SK-N-SH treated with all-trans-retinoic acid at 6 μM for 48 hours (cell line): ENCODE results near the gene PRDM5.

Experiments used
- ATAC-seq: fragments of 200-7000 bp; cut with Tn5 transposase; 3 replicates; pipeline ENCODE4 v1.9.1; 2020; ENCODE audit warnings: mild to moderate bottlenecking, moderate library complexity
- ARNTL ChIP-seq: fragments of 450-650 bp; formaldehyde crosslinking; IDR thresholded peaks from 2 replicates; pipeline ENCODE4 v1.5.0; 2020; ENCODE audit warnings: low read depth, mild to moderate bottlenecking, moderate library complexity, borderline replicate concordance
- BACH2 ChIP-seq: fragments of 250-450 bp; sonication (Bioruptor Pico); IDR thresholded peaks from 2 replicates; pipeline ENCODE4 v1.9.0; 2021; ENCODE audit warnings: mild to moderate bottlenecking, borderline replicate concordance
- CSDC2 ChIP-seq: fragments of 250-450 bp; sonication (Bioruptor Pico); IDR thresholded peaks from 2 replicates; pipeline ENCODE4 v1.5.0; 2020; ENCODE audit warnings: mild to moderate bottlenecking, moderate library complexity
- ESRRG ChIP-seq: fragments of 250-450 bp; sonication (Bioruptor Pico); IDR thresholded peaks from 2 replicates; pipeline ENCODE4 v1.6.1; 2021; ENCODE audit warnings: mild to moderate bottlenecking
- GLIS3 ChIP-seq: fragments of 250-450 bp; sonication (Bioruptor Pico); IDR thresholded peaks from 2 replicates; pipeline ENCODE4 v1.5.0; 2020; ENCODE audit warnings: mild to moderate bottlenecking, moderate library complexity
- ISL1 ChIP-seq: fragments of 250-450 bp; sonication (Bioruptor Pico); IDR thresholded peaks from 2 replicates; pipeline ENCODE4 v2.1.2; 2022; ENCODE audit warnings: mild to moderate bottlenecking, moderate library complexity
- OSR1 ChIP-seq: fragments of 250-450 bp; sonication (Bioruptor Pico); IDR thresholded peaks from 2 replicates; pipeline ENCODE4 v1.8.0; 2022; ENCODE audit warnings: moderate library complexity, mild to moderate bottlenecking, inconsistent platforms
- PPARA ChIP-seq: fragments of 250-450 bp; sonication (Bioruptor Pico); IDR thresholded peaks from 2 replicates; pipeline ENCODE4 v1.5.0; 2020; ENCODE audit warnings: mild to moderate bottlenecking, borderline replicate concordance
- RARB ChIP-seq: fragments of 250-450 bp; sonication (Bioruptor Pico); IDR thresholded peaks from 2 replicates; pipeline ENCODE4 v1.8.0; 2021; ENCODE audit warnings: mild to moderate bottlenecking, moderate library complexity
- SNAI2 ChIP-seq: fragments of 250-450 bp; sonication (Bioruptor Pico); IDR thresholded peaks from 2 replicates; pipeline ENCODE4 v1.5.0; 2020; ENCODE audit warnings: mild to moderate bottlenecking, moderate library complexity
- TCF4 ChIP-seq: fragments of 250-450 bp; sonication (Bioruptor Pico); IDR thresholded peaks from 2 replicates; pipeline ENCODE4 v1.8.0; 2021; ENCODE audit warnings: mild to moderate bottlenecking, moderate library complexity, borderline replicate concordance
- ZC3H10 ChIP-seq: fragments of 250-450 bp; sonication (Bioruptor Pico); IDR thresholded peaks from 2 replicates; pipeline ENCODE4 v1.5.1; 2021; ENCODE audit warnings: mild to moderate bottlenecking, moderate library complexity
- ZFP3 ChIP-seq: fragments of 250-450 bp; sonication (Bioruptor Pico); IDR thresholded peaks from 2 replicates; pipeline ENCODE4 v1.5.0; 2020; ENCODE audit warnings: mild to moderate bottlenecking, moderate library complexity
- ZFP30 ChIP-seq: fragments of 450-650 bp; formaldehyde crosslinking; IDR thresholded peaks from 2 replicates; pipeline ENCODE4 v1.5.0; 2022; ENCODE audit warnings: mild to moderate bottlenecking, moderate library complexity
- ZNF565 ChIP-seq: fragments of 450-650 bp; formaldehyde crosslinking; conservative IDR thresholded peaks from 2 replicates; pipeline ENCODE4 v1.5.0; 2020; ENCODE audit warnings: low read depth, mild to moderate bottlenecking, moderate library complexity
- ZNF70 ChIP-seq: fragments of 450-650 bp; formaldehyde crosslinking; IDR thresholded peaks from 2 replicates; pipeline ENCODE4 v1.5.0; 2020; ENCODE audit warnings: mild to moderate bottlenecking, moderate library complexity
- ZNF8 ChIP-seq: fragments of 450-650 bp; formaldehyde crosslinking; IDR thresholded peaks from 2 replicates; pipeline ENCODE4 v1.5.0; 2020; ENCODE audit warnings: mild to moderate bottlenecking, moderate library complexity
- TF ChIP-seq, protein P1 (sequence below): fragments of 250-450 bp; sonication (Bioruptor Pico); IDR thresholded peaks from 2 replicates; pipeline ENCODE4 v1.5.1; 2020; ENCODE audit warnings: low read depth, mild to moderate bottlenecking, moderate library complexity
- TF ChIP-seq, protein P2 (sequence below): fragments of 250-450 bp; sonication (Bioruptor Pico); IDR thresholded peaks from 2 replicates; pipeline ENCODE4 v1.5.0; 2020; ENCODE audit warnings: mild to moderate bottlenecking, moderate library complexity
- TF ChIP-seq, protein P3 (sequence below): fragments of 250-450 bp; sonication (Bioruptor Pico); IDR thresholded peaks from 2 replicates; pipeline ENCODE4 v1.8.0; 2021; ENCODE audit warnings: low read depth, mild to moderate bottlenecking, moderate library complexity, borderline replicate concordance
- TF ChIP-seq, protein P4 (sequence below): fragments of 250-450 bp; sonication (Bioruptor Pico); IDR thresholded peaks from 2 replicates; pipeline ENCODE4 v1.8.0; 2020; ENCODE audit warnings: mild to moderate bottlenecking, moderate library complexity, borderline replicate concordance

PRDM5 gene

DNA sequence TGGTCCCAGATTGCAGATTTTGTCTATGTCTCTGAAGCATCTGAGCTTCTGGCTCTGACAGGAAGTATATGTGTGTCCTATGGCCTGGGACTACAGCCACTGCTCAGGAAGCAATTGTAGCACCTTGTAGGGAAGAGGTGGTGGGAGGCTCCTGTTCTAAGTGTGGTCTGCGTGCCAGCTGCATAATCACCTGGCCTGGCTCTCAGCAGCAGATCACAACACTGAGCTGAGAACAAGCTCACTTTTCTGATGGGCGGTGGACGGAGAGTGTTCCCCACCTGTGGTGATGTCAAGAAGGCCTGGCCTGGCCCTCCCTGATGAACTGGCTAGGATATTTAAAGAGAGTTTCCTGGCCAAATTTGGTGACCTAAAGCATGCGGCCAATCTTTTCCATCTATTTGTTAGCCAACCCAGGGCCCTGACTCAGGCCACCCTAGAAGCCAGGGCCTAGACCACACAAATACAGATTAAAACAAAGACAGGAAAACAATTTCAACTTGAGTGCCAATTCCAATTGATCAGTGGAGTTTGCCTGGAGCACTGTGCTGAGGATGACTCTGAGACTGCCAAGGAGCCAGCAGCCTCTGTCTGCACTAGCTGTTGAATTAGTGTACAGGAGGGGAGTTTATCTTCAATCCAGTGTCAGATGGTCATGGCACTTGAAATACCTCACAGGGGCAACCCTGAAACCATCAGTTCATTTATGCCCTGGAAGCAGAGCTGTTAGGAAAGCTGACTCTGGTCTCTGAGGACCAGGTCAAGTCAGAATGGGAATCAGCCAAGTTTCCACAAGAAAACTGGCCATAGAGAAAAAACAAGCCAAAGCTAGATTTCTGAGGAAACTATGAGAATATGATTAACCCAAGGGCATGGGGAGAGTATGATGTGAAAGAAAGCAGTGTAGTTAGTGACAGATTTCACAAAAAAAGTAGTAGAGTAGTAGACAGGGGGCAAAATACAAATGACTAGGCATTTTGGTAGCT lies 47.4 kb downstream of the PRDM5 start (continued):
- TF ChIP-seq, protein P1, sequence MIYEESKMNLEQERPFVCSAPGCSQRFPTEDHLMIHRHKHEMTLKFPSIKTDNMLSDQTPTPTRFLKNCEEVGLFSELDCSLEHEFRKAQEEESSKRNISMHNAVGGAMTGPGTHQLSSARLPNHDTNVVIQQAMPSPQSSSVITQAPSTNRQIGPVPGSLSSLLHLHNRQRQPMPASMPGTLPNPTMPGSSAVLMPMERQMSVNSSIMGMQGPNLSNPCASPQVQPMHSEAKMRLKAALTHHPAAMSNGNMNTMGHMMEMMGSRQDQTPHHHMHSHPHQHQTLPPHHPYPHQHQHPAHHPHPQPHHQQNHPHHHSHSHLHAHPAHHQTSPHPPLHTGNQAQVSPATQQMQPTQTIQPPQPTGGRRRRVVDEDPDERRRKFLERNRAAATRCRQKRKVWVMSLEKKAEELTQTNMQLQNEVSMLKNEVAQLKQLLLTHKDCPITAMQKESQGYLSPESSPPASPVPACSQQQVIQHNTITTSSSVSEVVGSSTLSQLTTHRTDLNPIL: no peak
- TF ChIP-seq ARNTL (CRISPR knock-in tag): no peak
- TF ChIP-seq ZFP3: no peak
- no peak for TF ChIP-seq PPARA (CRISPR knock-in tag)
- TF ChIP-seq BACH2: no peak
- TF ChIP-seq ZC3H10 (CRISPR knock-in tag): no peak

DNA sequence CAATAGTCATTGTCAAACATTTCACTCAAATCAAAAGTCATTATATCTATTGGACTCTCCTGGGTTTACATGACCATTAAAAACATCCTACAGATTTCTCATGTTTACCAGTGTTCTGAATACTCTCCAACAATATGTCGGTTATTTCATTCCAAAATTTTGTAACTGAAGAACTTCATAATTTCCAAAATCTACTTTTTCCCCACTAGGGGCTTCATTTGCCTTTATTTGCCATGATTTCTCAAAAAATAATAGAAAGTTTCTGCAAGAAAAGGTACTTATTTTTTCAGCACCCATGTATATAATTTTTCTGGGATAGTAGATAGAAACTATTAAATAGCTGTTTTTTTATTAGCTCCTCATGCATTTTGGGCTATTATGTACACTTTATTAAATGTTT lies 49.0 kb downstream of the PRDM5 start:
- no peak for TF ChIP-seq ZNF70 (CRISPR knock-in tag)
- no peak for ATAC-seq

DNA sequence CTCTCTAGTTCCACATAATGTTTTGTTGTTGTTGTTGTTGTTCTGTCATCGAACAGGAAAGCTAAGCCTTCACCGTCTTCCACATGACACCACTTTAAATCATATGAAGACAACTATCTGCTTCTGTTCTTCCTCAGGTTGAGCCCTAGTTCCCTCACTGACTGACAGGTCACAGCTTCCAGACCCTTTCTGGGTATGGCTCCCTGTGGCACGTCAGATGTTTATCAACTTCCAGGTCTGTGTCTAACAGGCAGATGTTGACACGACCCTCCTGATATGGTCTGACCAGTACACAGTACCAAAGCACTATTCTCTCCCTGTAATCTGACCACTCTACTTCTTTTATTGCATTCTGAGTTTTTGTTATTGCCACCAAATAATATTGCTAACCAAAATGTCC lies 51.4 kb downstream of the PRDM5 start:
- TF ChIP-seq ZNF8 (CRISPR knock-in tag) (peak; percentile 26; the same call in 1 of the 2 replicates), ESRRG (no peak)
- TF ChIP-seq, protein P2, sequence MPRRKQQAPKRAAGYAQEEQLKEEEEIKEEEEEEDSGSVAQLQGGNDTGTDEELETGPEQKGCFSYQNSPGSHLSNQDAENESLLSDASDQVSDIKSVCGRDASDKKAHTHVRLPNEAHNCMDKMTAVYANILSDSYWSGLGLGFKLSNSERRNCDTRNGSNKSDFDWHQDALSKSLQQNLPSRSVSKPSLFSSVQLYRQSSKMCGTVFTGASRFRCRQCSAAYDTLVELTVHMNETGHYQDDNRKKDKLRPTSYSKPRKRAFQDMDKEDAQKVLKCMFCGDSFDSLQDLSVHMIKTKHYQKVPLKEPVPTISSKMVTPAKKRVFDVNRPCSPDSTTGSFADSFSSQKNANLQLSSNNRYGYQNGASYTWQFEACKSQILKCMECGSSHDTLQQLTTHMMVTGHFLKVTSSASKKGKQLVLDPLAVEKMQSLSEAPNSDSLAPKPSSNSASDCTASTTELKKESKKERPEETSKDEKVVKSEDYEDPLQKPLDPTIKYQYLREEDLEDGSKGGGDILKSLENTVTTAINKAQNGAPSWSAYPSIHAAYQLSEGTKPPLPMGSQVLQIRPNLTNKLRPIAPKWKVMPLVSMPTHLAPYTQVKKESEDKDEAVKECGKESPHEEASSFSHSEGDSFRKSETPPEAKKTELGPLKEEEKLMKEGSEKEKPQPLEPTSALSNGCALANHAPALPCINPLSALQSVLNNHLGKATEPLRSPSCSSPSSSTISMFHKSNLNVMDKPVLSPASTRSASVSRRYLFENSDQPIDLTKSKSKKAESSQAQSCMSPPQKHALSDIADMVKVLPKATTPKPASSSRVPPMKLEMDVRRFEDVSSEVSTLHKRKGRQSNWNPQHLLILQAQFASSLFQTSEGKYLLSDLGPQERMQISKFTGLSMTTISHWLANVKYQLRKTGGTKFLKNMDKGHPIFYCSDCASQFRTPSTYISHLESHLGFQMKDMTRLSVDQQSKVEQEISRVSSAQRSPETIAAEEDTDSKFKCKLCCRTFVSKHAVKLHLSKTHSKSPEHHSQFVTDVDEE (CRISPR knock-in tag): no peak
- no peak for ATAC-seq

DNA sequence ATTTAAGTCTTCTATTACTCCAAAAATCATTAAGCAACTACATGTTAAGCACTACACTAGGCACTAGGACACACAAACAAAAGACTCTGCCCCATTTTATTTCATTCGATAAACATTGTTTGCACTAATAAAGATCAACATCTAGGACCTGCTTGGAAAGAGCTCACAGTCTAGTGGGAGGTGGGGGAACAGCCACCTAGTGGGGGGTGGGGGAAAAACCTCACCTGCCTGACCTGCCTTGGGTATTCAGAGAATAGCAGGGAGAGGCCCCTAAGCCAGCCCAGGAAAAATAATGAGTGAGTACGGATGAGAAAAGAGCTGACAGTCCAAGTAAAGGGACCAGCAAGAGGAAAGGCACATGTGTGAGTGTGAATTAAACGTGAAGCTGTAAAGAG lies 52.2 kb downstream of the PRDM5 start:
- peak; percentile 25; the same call in 1 of the 3 replicates for ATAC-seq
- TF ChIP-seq, protein P3, sequence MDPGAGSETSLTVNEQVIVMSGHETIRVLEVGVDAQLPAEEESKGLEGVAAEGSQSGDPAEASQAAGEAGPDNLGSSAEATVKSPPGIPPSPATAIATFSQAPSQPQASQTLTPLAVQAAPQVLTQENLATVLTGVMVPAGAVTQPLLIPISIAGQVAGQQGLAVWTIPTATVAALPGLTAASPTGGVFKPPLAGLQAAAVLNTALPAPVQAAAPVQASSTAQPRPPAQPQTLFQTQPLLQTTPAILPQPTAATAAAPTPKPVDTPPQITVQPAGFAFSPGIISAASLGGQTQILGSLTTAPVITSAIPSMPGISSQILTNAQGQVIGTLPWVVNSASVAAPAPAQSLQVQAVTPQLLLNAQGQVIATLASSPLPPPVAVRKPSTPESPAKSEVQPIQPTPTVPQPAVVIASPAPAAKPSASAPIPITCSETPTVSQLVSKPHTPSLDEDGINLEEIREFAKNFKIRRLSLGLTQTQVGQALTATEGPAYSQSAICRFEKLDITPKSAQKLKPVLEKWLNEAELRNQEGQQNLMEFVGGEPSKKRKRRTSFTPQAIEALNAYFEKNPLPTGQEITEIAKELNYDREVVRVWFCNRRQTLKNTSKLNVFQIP (CRISPR knock-in tag): no peak
- no peak for TF ChIP-seq ZFP30
- TF ChIP-seq ISL1 (CRISPR knock-in tag): no peak
- no peak for TF ChIP-seq BACH2
- no peak for TF ChIP-seq PPARA (CRISPR knock-in tag)
- no peak for TF ChIP-seq RARB
- TF ChIP-seq ZNF70 (CRISPR knock-in tag): no peak
- TF ChIP-seq, all 23 proteins: peak for 0

DNA sequence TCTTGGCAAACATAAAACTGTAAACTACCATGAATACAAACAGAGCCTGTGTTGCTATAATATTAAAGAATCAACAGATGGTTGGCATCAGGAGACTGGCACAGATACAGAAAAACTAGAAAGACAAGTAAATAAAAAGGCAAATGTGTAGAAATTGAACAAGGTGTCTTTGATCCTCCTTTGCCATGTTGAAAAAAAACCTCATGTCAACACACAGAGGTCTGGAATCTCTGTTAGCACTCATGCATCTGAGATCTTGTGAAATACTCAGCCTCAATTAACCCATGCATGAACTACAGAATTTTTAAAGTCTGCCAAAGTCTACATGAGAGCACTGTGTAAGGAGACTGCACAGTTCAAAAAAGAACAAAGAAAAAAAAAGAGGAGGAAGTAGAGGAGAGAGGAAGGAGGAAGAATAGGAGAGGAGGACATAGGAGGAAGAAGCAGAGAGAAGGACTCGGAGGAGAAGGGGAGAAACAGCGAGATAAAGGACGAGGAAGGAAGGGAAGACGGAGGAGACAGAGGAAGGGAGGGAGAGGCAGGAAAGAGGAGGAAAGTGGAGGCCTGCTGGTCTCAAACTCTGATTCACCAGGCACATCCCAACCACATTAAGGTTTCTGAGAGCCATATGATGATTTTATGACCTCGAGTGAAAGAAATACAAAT lies 52.8 kb downstream of the PRDM5 start:
- no peak for ATAC-seq
- TF ChIP-seq, protein P3 (CRISPR knock-in tag): no peak
- TF ChIP-seq CSDC2: no peak
- no peak for TF ChIP-seq ZNF70 (CRISPR knock-in tag)
- TF ChIP-seq BACH2: no peak
- no peak for TF ChIP-seq SNAI2 (CRISPR knock-in tag)
- TF ChIP-seq ESRRG: no peak
- TF ChIP-seq, protein P4, sequence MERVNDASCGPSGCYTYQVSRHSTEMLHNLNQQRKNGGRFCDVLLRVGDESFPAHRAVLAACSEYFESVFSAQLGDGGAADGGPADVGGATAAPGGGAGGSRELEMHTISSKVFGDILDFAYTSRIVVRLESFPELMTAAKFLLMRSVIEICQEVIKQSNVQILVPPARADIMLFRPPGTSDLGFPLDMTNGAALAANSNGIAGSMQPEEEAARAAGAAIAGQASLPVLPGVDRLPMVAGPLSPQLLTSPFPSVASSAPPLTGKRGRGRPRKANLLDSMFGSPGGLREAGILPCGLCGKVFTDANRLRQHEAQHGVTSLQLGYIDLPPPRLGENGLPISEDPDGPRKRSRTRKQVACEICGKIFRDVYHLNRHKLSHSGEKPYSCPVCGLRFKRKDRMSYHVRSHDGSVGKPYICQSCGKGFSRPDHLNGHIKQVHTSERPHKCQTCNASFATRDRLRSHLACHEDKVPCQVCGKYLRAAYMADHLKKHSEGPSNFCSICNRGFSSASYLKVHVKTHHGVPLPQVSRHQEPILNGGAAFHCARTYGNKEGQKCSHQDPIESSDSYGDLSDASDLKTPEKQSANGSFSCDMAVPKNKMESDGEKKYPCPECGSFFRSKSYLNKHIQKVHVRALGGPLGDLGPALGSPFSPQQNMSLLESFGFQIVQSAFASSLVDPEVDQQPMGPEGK (CRISPR knock-in tag): no peak
- TF ChIP-seq OSR1 (CRISPR knock-in tag): no peak
- TF ChIP-seq ZNF8 (CRISPR knock-in tag): no peak
- TF ChIP-seq RARB: no peak
- no peak for TF ChIP-seq ZNF565
- TF ChIP-seq GLIS3 (CRISPR knock-in tag): no peak
- TF ChIP-seq TCF4 (CRISPR knock-in tag): no peak
- TF ChIP-seq, protein P2 (CRISPR knock-in tag): no peak
